AG09319 (cell line): Measurements from ENCODE around the gene RAB24.

Experiments
- DNase-seq: peaks from one replicate; pipeline ENCODE4 v3.0.0-alpha.2; 2010; ENCODE audit warnings: low read depth; ENCODE audit errors: extremely low read depth
- CTCF ChIP-seq: IDR thresholded peaks from 2 replicates; pipeline ENCODE4 v1.5.1; 2011; ENCODE audit warnings: low read depth, mild to moderate bottlenecking, inconsistent platforms, low read length, moderate library complexity

RAB24 gene

GRCh38 chr5:177276886-177277285, 26.6 kb downstream of the RAB24 start:
- TF ChIP-seq CTCF = no peak
- no peak for DNase-seq

GRCh38 chr5:177275883-177276282, 27.6 kb downstream of the RAB24 start:
- no peak for DNase-seq
- TF ChIP-seq CTCF = no peak

- no peak for TF ChIP-seq CTCF
- DNase-seq = no peak
Measured at GRCh38 chr5:177271113-177271512, 32.4 kb downstream of the RAB24 start.

GRCh38 chr5:177270653-177271052, 32.9 kb downstream of the RAB24 start:
- no peak for DNase-seq
- no peak for TF ChIP-seq CTCF

- no peak for TF ChIP-seq CTCF
- DNase-seq = no peak
Measured at GRCh38 chr5:177269976-177270375, 33.5 kb downstream of the RAB24 start.

- TF ChIP-seq CTCF = no peak
- no peak for DNase-seq
Measured at GRCh38 chr5:177269232-177269895, 34.2 kb downstream of the RAB24 start.

- no peak for TF ChIP-seq CTCF
- no peak for DNase-seq
Measured at GRCh38 chr5:177265395-177265794, 38.1 kb downstream of the RAB24 start.
